ENCODE results near the gene EFNA5. TPM values are rescaled to one million over a fixed set of nuclear protein-coding genes. Genes with fewer than 3 reads are reported as not detected.

Gene EFNA5
- total RNA-seq, 4 donors from 2014 or later: 7.7 to 18.6 (median 9.9) TPM

GRCh38 chr5:107501965-107502675 is 168.6 kb downstream of the EFNA5 start:
- no peak for TF ChIP-seq CTCF (IDR thresholded peaks at IDR 0.05; ENCODE audit: low read depth)

- no peak for TF ChIP-seq CTCF (IDR thresholded peaks at IDR 0.05; ENCODE audit: low read depth)
Measured at GRCh38 chr5:107500840-107501239, 169.9 kb downstream of the EFNA5 start.

GRCh38 chr5:107500347-107500746 is 170.4 kb downstream of the EFNA5 start:
- TF ChIP-seq CTCF (IDR thresholded peaks at IDR 0.05; ENCODE audit: low read depth): no peak

GRCh38 chr5:107499776-107500175 is 171.0 kb downstream of the EFNA5 start:
- TF ChIP-seq CTCF (IDR thresholded peaks at IDR 0.05; ENCODE audit: low read depth): no peak

- TF ChIP-seq CTCF (IDR thresholded peaks at IDR 0.05; ENCODE audit: low read depth): no peak
Measured at GRCh38 chr5:107499237-107499636, 171.5 kb downstream of the EFNA5 start.

DNA sequence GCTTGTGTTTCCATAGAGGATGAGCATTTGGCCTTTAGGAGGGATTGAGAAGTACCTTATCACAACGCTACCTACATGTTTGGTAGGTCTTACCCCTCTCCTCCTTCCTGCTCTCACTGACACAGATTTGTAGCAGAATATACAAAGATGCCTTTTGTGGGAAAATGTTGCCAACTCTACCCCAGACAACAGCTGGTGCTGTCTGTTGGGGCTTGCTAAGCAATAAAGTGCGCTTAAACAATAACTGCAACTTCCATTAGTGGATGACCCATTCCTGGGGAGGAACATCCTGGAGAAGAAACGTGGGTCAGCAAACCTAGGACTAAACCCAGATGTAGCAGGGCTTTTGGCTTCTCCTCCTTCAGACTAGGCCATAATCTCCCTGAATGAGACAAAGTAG is 174.3 kb downstream of the EFNA5 start:
- TF ChIP-seq CTCF (IDR thresholded peaks at IDR 0.05; ENCODE audit: low read depth): no peak

- TF ChIP-seq CTCF (IDR thresholded peaks at IDR 0.05; ENCODE audit: low read depth): no peak
Measured at GRCh38 chr5:107487056-107487542, 183.6 kb downstream of the EFNA5 start.
